K562 (cell line): ENCODE results near the gene SLC14A1. TPM values are rescaled to one million over a fixed set of nuclear protein-coding genes. Genes with fewer than 3 reads are reported as not detected.

Experiments
- CBX8 ChIP-seq: fragments of 200-600 bp; sonication (generic); IDR thresholded peaks from 2 replicates; pipeline ENCODE4 v1.6.1; 2012; ENCODE audit warnings: borderline replicate concordance, mixed run types, low read depth, mild to moderate bottlenecking, moderate library complexity, mixed read lengths, low read length, control low read depth, inconsistent platforms; ENCODE audit not compliant: poor library complexity, severe bottlenecking; ENCODE audit errors: extremely low read depth
- CEBPG ChIP-seq, 3 experiments: fragments of 200-800 bp in 1 of 3; sonication (Bioruptor generic) in 1 of 3; sonication (generic) in 1 of 3; formaldehyde crosslinking in 1 of 3; IDR thresholded peaks in 2 of 3; conservative IDR thresholded peaks in 1 of 3; 2 replicates each; pipeline versions ENCODE4 v1.6.1 to v1.8.0; 2016 to 2022; ENCODE audit warnings: missing compliant biosample characterization in 2 of 3, missing genetic modification characterization in 2 of 3, mild to moderate bottlenecking in 1 of 3, missing genetic modification reagents in 1 of 3
- ELF2 ChIP-seq: fragments of 250-450 bp; sonication (Bioruptor Pico); IDR thresholded peaks from 2 replicates; pipeline ENCODE4 v1.5.0; 2021; ENCODE audit warnings: mild to moderate bottlenecking
- KAT7 ChIP-seq: sonication (generic); formaldehyde crosslinking; IDR thresholded peaks from 2 replicates; pipeline ENCODE4 v1.8.0; 2022; ENCODE audit warnings: missing genetic modification reagents, mild to moderate bottlenecking, borderline replicate concordance
- KDM4B ChIP-seq, 2 experiments: fragments of 450-650 bp in 1 of 2; sonication (generic) in 1 of 2; IDR thresholded peaks; 2 replicates each; pipeline ENCODE4 v1.6.1; 2016 to 2017; ENCODE audit warnings: borderline replicate concordance in 2 of 2, antibody characterized with exemption in 1 of 2, low read depth in 1 of 2, mild to moderate bottlenecking in 1 of 2
- KLF13 ChIP-seq: fragments of 450-650 bp; IDR thresholded peaks from 2 replicates; pipeline ENCODE4 v1.6.1; 2016; ENCODE audit warnings: missing genetic modification characterization, low read depth, mild to moderate bottlenecking, missing compliant biosample characterization, moderate library complexity, borderline replicate concordance
- MAFK ChIP-seq: IDR thresholded peaks from 2 replicates; pipeline ENCODE4 v1.6.1; 2011; ENCODE audit warnings: low read length, improper control_type of control experiment
- polyA plus RNA-seq, 8 experiments: library from polyadenylated mRNA; depleted of rRNA in 4 of 8; stranded (reverse) in 5 of 8; unstranded in 3 of 8; fragments of >200 nt; fragmentation: Nextera tagmentation in 2 of 8; fragmentation: Illumina TruSeq in 1 of 8; extraction: Ambion mirVana in 2 of 8; extraction: Trizol in 1 of 8; gene quantifications; 2 replicates each; pipeline versions ENCODE4 v1.2.1 to v1.2.3, GENCODE V29; 2011 to 2014; ENCODE audit warnings: inconsistent platforms in 1 of 8, missing spikeins in 1 of 8
- small RNA-seq: library from RNA; depleted of rRNA; stranded (forward); fragments of <200 nt; gene quantifications from one replicate; pipeline ENCODE3, GENCODE V24; 2014
- total RNA-seq, 7 experiments: library from RNA; depleted of rRNA in 6 of 7; stranded (reverse); fragments of >200 nt in 6 of 7; fragmentation: Illumina TruSeq in 2 of 7; extraction: Trizol in 2 of 7; gene quantifications; 2 replicates each; pipeline versions ENCODE4 v1.2.1 to v1.2.3, GENCODE V29; 2011 to 2021; ENCODE audit warnings: low replicate concordance in 1 of 7
- TF ChIP-seq, protein P1 (sequence below): fragments of 250-450 bp; sonication (Bioruptor Pico); IDR thresholded peaks from 2 replicates; pipeline ENCODE4 v1.4.0; 2020; ENCODE audit warnings: borderline replicate concordance

SLC14A1 gene
- total and polyA plus RNA-seq, 9 of the 15 experiments (the other 6 are each of a cell fraction or from before 2014, with no cell fraction given), result 0.14 to 0.40 (median 0.20) TPM; not detected in 6

- TF ChIP-seq, protein P1, sequence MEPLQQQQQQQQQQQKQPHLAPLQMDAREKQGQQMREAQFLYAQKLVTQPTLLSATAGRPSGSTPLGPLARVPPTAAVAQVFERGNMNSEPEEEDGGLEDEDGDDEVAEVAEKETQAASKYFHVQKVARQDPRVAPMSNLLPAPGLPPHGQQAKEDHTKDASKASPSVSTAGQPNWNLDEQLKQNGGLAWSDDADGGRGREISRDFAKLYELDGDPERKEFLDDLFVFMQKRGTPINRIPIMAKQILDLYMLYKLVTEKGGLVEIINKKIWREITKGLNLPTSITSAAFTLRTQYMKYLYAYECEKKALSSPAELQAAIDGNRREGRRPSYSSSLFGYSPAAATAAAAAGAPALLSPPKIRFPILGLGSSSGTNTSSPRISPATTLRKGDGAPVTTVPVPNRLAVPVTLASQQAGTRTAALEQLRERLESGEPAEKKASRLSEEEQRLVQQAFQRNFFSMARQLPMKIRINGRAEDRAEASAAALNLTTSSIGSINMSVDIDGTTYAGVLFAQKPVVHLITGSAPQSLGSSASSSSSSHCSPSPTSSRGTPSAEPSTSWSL (CRISPR knock-in tag), result no peak
- TF ChIP-seq CBX8 (no peak), KLF13 (tag) (no peak), KAT7 (no peak), MAFK (no peak), ELF2 (CRISPR knock-in tag) (no peak), KDM4B (IDR thresholded peaks at IDR 0.05; ENCODE audit: borderline replicate concordance in 2 of 2, low read depth in 1 of 2) (no peak), CEBPG (CRISPR knock-in tag; IDR thresholded peaks at IDR 0.05) (no peak), CEBPG (tag; conservative IDR thresholded peaks at IDR 0.05 in 1 of 2, IDR thresholded peaks at IDR 0.05 in 1 of 2) (no peak)
These were observed 77.5 kb downstream of the SLC14A1 start (continued) for GRCh38 chr18:45801416-45802004.

Small RNAs within 50 kb of the gene (small RNA-seq; reads per million reads assigned to genes)
- not detected for gene AC087685.1

Other genes starting within 250 kb of the SLC14A1 start
- gene SLC14A2, start 108.7 kb upstream of the SLC14A1 start, total RNA-seq (2014; rRNA removed), result not detected in 2 replicates
- gene SLC14A2, start 108.7 kb upstream of the SLC14A1 start, total RNA-seq (2014; rRNA removed; fragmentation: Illumina TruSeq; extraction: Trizol), result not detected in 2 replicates
- not detected in 2 replicates for gene SLC14A2, start 108.7 kb upstream of the SLC14A1 start, total RNA-seq (2015; rRNA removed; fragmentation: Illumina TruSeq; extraction: Trizol)
- not detected in 2 replicates for gene SLC14A2, start 108.7 kb upstream of the SLC14A1 start, total RNA-seq (2021)
- gene SLC14A2, start 108.7 kb upstream of the SLC14A1 start, polyA plus RNA-seq (2011; rRNA removed), result not detected in 2 replicates
- not detected in 2 replicates for gene SLC14A2, start 108.7 kb upstream of the SLC14A1 start, polyA plus RNA-seq (2014; fragmentation: Illumina TruSeq; extraction: Trizol)
- not detected for gene SLC14A2, start 108.7 kb upstream of the SLC14A1 start, polyA plus RNA-seq (2014; fragmentation: Nextera tagmentation; extraction: Ambion mirVana)
- not detected in 2 replicates for gene SLC14A2, start 108.7 kb upstream of the SLC14A1 start, polyA plus RNA-seq (2014; rRNA removed)
- not detected in 2 replicates for gene SIGLEC15, start 101.5 kb downstream of the SLC14A1 start, total RNA-seq (2014; rRNA removed)
- not detected in 2 replicates for gene SIGLEC15, start 101.5 kb downstream of the SLC14A1 start, total RNA-seq (2014; rRNA removed; fragmentation: Illumina TruSeq; extraction: Trizol)
- not detected in 2 replicates for gene SIGLEC15, start 101.5 kb downstream of the SLC14A1 start, total RNA-seq (2015; rRNA removed; fragmentation: Illumina TruSeq; extraction: Trizol)
- not detected in 2 replicates for gene SIGLEC15, start 101.5 kb downstream of the SLC14A1 start, total RNA-seq (2021)
- gene SIGLEC15, start 101.5 kb downstream of the SLC14A1 start, polyA plus RNA-seq (2011; rRNA removed), result not detected in 2 replicates
- not detected in 2 replicates for gene SIGLEC15, start 101.5 kb downstream of the SLC14A1 start, polyA plus RNA-seq (2014; fragmentation: Illumina TruSeq; extraction: Trizol)
- gene SIGLEC15, start 101.5 kb downstream of the SLC14A1 start, polyA plus RNA-seq (2014; fragmentation: Nextera tagmentation; extraction: Ambion mirVana), result not detected
- gene SIGLEC15, start 101.5 kb downstream of the SLC14A1 start, polyA plus RNA-seq (2014; rRNA removed), result not detected in 2 replicates
- gene EPG5, start 243.1 kb downstream of the SLC14A1 start, total RNA-seq (2014; rRNA removed), result 4.0 and 5.1 TPM in 2 replicates
- gene EPG5, start 243.1 kb downstream of the SLC14A1 start, total RNA-seq (2014; rRNA removed; fragmentation: Illumina TruSeq; extraction: Trizol), result 7.9 and 10.2 TPM in 2 replicates
- gene EPG5, start 243.1 kb downstream of the SLC14A1 start, total RNA-seq (2015; rRNA removed; fragmentation: Illumina TruSeq; extraction: Trizol), result 5.8 and 7.6 TPM in 2 replicates
- 9.0 and 9.1 TPM in 2 replicates for gene EPG5, start 243.1 kb downstream of the SLC14A1 start, total RNA-seq (2021)
- gene EPG5, start 243.1 kb downstream of the SLC14A1 start, polyA plus RNA-seq (2011; rRNA removed), result 9.7 and 10.7 TPM in 2 replicates
- gene EPG5, start 243.1 kb downstream of the SLC14A1 start, polyA plus RNA-seq (2014; fragmentation: Illumina TruSeq; extraction: Trizol), result 5.2 and 5.8 TPM in 2 replicates
- gene EPG5, start 243.1 kb downstream of the SLC14A1 start, polyA plus RNA-seq (2014; fragmentation: Nextera tagmentation; extraction: Ambion mirVana), result 1 to 10 TPM; 1.3 to 1.4 TPM
- gene EPG5, start 243.1 kb downstream of the SLC14A1 start, polyA plus RNA-seq (2014; rRNA removed), result 4.1 and 6.4 TPM in 2 replicates